MM.1S (cell line): ENCODE data around the gene SPTLC3.

ENCODE experiments used
- DNase-seq: peaks from one replicate; pipeline ENCODE4 v3.0.0-alpha.2; 2015
- H2AFZ ChIP-seq: fragments of 300-600 bp; sonication (generic); 2 replicates; pipeline ENCODE4 v1.6.0; 2016; ENCODE audit warnings: antibody characterized with exemption, low read length
- H3F3A ChIP-seq: fragments of 300-600 bp; sonication (generic); 2 replicates; pipeline ENCODE4 v1.6.1; 2016; ENCODE audit warnings: mild to moderate bottlenecking, antibody characterized with exemption, low read length, moderate library complexity, mixed read lengths; ENCODE audit not compliant: insufficient read depth
- H3K27ac ChIP-seq: fragments of 300-600 bp; sonication (generic); 2 replicates; pipeline ENCODE4 v1.5.1; 2016; ENCODE audit warnings: mild to moderate bottlenecking, low read length
- H3K27me3 ChIP-seq: fragments of 300-600 bp; sonication (generic); replicated peaks from 2 replicates; pipeline ENCODE4 v1.6.0; 2016; ENCODE audit warnings: low read length; ENCODE audit not compliant: insufficient read depth
- H3K36me3 ChIP-seq: fragments of 300-600 bp; sonication (generic); replicated peaks from 2 replicates; pipeline ENCODE4 v1.6.1; 2016; ENCODE audit warnings: mild to moderate bottlenecking, low read length, mixed read lengths; ENCODE audit not compliant: insufficient read depth
- H3K4me1 ChIP-seq: fragments of 300-600 bp; sonication (generic); 2 replicates; pipeline ENCODE4 v1.6.1; 2016; ENCODE audit warnings: low read length, mixed read lengths
- H3K4me2 ChIP-seq: fragments of 300-600 bp; sonication (generic); 2 replicates; pipeline ENCODE4 v1.6.0; 2016; ENCODE audit warnings: low read depth, low read length
- H3K4me3 ChIP-seq: fragments of 300-600 bp; sonication (generic); 2 replicates; pipeline ENCODE4 v1.5.1; 2016; ENCODE audit warnings: low read length, mixed read lengths
- H3K79me2 ChIP-seq: fragments of 300-600 bp; sonication (generic); 2 replicates; pipeline ENCODE4 v1.6.1; 2016; ENCODE audit warnings: mixed run types, low read length, mixed read lengths
- H3K9ac ChIP-seq: fragments of 300-600 bp; sonication (generic); 2 replicates; pipeline ENCODE4 v1.6.1; 2016; ENCODE audit warnings: low read length, mixed read lengths
- H3K9me2 ChIP-seq: fragments of 300-600 bp; sonication (generic); replicated peaks from 2 replicates; pipeline ENCODE4 v1.6.1; 2016; ENCODE audit warnings: mild to moderate bottlenecking, low read length, mixed read lengths; ENCODE audit not compliant: insufficient read depth
- H3K9me3 ChIP-seq: fragments of 300-600 bp; sonication (generic); replicated peaks from 2 replicates; pipeline ENCODE4 v1.6.1; 2016; ENCODE audit warnings: mild to moderate bottlenecking, low read length, mixed read lengths; ENCODE audit not compliant: insufficient read depth
- H4K20me1 ChIP-seq: fragments of 300-600 bp; sonication (generic); 2 replicates; pipeline ENCODE4 v1.6.1; 2016; ENCODE audit warnings: mild to moderate bottlenecking, low read length, moderate library complexity, mixed read lengths; ENCODE audit not compliant: insufficient read depth
- EZH2 ChIP-seq: fragments of 300-600 bp; sonication (generic); optimal IDR thresholded peaks from 2 replicates; pipeline ENCODE3; 2017; ENCODE audit warnings: low read depth, mild to moderate bottlenecking, antibody characterized with exemption, low read length, mixed read lengths
- EZH2phosphoT487 ChIP-seq: fragments of 300-600 bp; sonication (generic); IDR thresholded peaks from 2 replicates; pipeline ENCODE4 v1.6.1; 2018; ENCODE audit warnings: antibody characterized with exemption, low read length
- TF ChIP-seq, protein P1 (sequence below): fragments of 300-600 bp; sonication (generic); IDR thresholded peaks from 2 replicates; pipeline ENCODE4 v1.5.1; 2016; ENCODE audit warnings: antibody characterized with exemption, low read length, mixed read lengths

The SPTLC3 gene

DNA sequence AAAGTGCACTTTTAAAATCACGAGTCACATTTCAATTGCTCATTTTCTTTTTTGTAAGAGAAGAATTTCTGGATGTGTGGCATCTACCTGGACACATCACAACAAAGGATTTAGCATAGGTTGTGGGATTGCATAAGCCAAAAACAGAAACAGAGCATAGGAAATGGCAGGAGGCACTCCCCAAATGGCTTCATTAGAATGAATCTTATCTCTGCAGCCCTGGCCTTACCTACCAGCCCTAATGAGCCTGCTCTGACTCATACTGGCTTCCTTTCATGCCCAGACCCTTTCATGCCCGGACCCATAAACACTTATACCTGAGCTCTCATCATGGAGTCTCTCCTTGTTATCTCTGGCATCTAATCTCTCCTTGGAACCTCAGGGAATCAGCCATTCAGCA is 23.9 kb upstream of the SPTLC3 start:
- Histone ChIP-seq H3K36me3 (no peaks in the 10 kb centered on the region), H3K4me2 (no peak overlapping the region), H3K27me3 (no peaks in the 10 kb centered on the region), H3F3A (no peaks in the 10 kb centered on the region), H3K79me2 (no peaks in the 10 kb centered on the region), H3K9ac (no peak overlapping the region), H3K4me3 (no peak overlapping the region), H2AFZ (no peak overlapping the region), H3K4me1 (no peaks in the 10 kb centered on the region), H4K20me1 (no peaks in the 10 kb centered on the region), H3K9me3 (no peaks in the 10 kb centered on the region), H3K27ac (no peak overlapping the region), H3K9me2 (no peaks in the 10 kb centered on the region)
- TF ChIP-seq EZH2phosphoT487 (no peak), EZH2 (no peak)
- TF ChIP-seq, protein P1, sequence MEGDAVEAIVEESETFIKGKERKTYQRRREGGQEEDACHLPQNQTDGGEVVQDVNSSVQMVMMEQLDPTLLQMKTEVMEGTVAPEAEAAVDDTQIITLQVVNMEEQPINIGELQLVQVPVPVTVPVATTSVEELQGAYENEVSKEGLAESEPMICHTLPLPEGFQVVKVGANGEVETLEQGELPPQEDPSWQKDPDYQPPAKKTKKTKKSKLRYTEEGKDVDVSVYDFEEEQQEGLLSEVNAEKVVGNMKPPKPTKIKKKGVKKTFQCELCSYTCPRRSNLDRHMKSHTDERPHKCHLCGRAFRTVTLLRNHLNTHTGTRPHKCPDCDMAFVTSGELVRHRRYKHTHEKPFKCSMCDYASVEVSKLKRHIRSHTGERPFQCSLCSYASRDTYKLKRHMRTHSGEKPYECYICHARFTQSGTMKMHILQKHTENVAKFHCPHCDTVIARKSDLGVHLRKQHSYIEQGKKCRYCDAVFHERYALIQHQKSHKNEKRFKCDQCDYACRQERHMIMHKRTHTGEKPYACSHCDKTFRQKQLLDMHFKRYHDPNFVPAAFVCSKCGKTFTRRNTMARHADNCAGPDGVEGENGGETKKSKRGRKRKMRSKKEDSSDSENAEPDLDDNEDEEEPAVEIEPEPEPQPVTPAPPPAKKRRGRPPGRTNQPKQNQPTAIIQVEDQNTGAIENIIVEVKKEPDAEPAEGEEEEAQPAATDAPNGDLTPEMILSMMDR, result no peak
- DNase-seq, result no peak

DNA sequence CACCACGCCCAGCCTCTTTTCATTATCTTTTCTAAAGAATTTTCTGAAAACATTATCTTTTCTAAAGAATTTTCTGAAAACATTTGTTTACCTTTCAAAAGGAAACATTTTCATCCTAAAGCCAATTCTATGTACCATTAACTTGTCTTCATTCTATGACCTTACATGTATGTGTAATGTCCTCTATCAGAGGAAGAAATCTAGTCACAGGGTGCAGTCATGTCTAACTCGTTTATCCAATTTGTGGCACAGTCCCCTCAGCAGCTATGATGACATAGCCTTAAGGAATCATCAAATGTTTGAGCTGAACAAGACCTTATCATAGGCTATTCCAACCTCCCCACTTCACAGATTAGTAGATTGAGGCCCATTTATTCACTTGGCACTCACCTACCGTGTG is 21.5 kb upstream of the SPTLC3 start:
- no peak overlapping the region for H3K9ac ChIP-seq
- H3K36me3 ChIP-seq, result no peaks in the 10 kb centered on the region
- no peaks in the 10 kb centered on the region for H3F3A ChIP-seq
- H3K4me3 ChIP-seq, result no peak overlapping the region
- H4K20me1 ChIP-seq, result no peaks in the 10 kb centered on the region
- H3K27me3 ChIP-seq, result no peaks in the 10 kb centered on the region
- H3K27ac ChIP-seq, result no peak overlapping the region
- no peaks in the 10 kb centered on the region for H3K9me2 ChIP-seq
- no peak overlapping the region for H3K4me2 ChIP-seq
- H3K4me1 ChIP-seq, result no peaks in the 10 kb centered on the region
- H3K9me3 ChIP-seq, result no peaks in the 10 kb centered on the region
- H2AFZ ChIP-seq, result no peak overlapping the region
- TF ChIP-seq EZH2, result no peak
- no peak for TF ChIP-seq EZH2phosphoT487
- TF ChIP-seq, protein P1, result no peak
- no peaks in the 10 kb centered on the region for H3K79me2 ChIP-seq
- DNase-seq, result no peak

DNA sequence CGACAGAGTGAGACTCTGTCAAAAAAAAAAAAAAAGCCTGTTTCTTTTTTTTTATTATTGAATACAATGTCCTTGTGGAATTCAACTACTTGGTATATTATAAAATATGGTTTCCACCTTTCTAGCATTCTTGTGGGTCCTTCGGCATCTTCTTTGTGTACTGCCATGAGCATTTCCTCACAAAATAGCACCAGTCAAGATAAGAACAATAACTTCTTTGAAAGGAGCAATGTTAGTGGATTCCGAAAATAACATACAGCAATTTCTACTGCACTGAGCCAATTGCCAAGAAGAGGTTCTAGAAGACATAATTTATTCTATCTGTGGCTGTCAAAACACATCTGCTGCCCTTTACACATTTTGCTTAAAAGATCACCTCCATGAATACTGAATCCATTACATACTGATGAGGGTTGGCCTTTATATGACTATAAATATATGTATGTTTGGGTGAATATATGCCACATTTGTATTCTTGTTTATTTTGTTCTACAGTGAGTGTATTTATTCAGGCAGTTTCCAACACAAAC is 19.1 kb upstream of the SPTLC3 start:
- Histone ChIP-seq H3K9me3 (no peaks in the 10 kb centered on the region), H3K4me3 (no peak overlapping the region), H3F3A (no peaks in the 10 kb centered on the region), H2AFZ (no peak overlapping the region), H4K20me1 (no peaks in the 10 kb centered on the region), H3K9ac (no peak overlapping the region), H3K27me3 (no peaks in the 10 kb centered on the region), H3K4me2 (no peak overlapping the region), H3K36me3 (no peaks in the 10 kb centered on the region), H3K4me1 (no peaks in the 10 kb centered on the region), H3K27ac (no peak overlapping the region), H3K9me2 (no peaks in the 10 kb centered on the region), H3K79me2 (no peaks in the 10 kb centered on the region)
- TF ChIP-seq EZH2phosphoT487 (no peak), EZH2 (no peak)
- TF ChIP-seq, protein P1, result no peak
- DNase-seq, result no peak
